Smooth muscle cell of the umbilical artery (primary cell): ENCODE data around the gene PRR32. TPM values are rescaled to one million over a fixed set of nuclear protein-coding genes. Genes with fewer than 3 reads are reported as not detected.

Source experiments
- total RNA-seq: library from RNA; depleted of rRNA; stranded (reverse); fragments of >200 nt; gene quantifications from 2 replicates; pipeline ENCODE4 v1.2.3, GENCODE V29; 2014

Gene PRR32
- not detected in 2 replicates for total RNA-seq

GRCh38 chrX:126819429-126819828 is at the start of gene PRR32:
PRR32 (plus strand) TSS chrX:126819729; CDS start chrX:126819844, 115 bp downstream.

